HG03097 (cell line): ENCODE data around the gene SLC23A3.

Source experiments
- ATAC-seq: cut with Tn5 transposase; IDR thresholded peaks from one replicate; pipeline ENCODE4 v1.9.1; 2021; ENCODE audit not compliant: unreplicated experiment, low FRiP score

SLC23A3 gene

GRCh38 chr2:219116776-219117646 is 52.8 kb downstream of the SLC23A3 start:
- no peak for ATAC-seq

DNA sequence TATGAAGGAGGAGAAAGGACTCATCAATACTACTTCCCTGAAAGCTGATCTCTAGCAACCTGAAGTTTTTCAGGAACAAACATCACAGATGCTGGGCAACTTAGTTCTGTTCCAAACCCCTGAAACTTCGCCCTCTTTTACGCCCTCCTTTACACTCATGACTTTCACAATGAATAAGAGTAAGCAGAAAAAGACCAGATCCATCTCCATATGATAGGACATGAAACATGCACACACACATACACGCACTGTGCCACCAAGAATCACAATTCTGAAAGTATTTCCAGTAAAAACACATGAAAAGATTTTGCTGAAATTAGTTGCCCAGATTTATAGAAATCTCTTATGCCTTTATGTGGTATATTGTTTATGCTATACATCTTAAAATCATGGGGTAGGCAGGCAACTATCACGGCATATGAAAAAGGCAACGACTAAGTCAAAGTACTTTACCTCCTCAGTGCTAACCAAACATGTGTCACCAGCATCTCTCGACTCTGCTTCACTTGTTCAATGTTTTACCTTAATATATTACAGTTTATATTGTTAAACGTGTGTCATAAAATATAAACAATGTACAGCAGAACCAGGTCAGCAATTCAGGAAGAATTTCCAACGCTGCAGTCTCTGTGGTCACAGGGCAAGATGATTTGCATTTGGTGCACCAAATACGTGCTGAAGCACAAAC is 57.0 kb downstream of the SLC23A3 start:
- ATAC-seq, result no peak

DNA sequence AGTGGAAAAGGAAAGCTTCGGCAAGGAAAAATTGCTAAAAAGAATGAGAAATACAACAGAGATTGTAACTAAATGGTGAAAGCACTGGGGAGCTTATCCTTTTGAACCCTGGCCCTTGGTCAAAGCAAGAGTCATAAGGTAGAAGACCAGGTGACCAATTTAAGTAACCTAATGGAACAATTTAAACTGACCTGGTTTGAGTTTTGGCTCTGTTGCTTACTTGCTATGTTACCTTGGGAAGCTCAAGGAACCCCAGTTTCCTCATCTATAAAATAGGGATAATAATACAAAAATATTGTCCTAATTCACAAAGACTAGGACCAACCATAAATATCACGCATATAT is 57.8 kb downstream of the SLC23A3 start:
- no peak for ATAC-seq
